ENCODE results near the gene ZNF544. TPM values are rescaled to one million over a fixed set of nuclear protein-coding genes. Genes with fewer than 3 reads are reported as not detected.
"Not testable (repeated sequence)": the region's sequence is repeated elsewhere in the genome, so short reads cannot be mapped to it uniquely, and the experiment has no call there.

Gene ZNF544
- total and polyA plus RNA-seq, 2 donors: 28.0 to 37.1 TPM

- Histone ChIP-seq H3K9me3 (ENCODE audit: control insufficient read depth in 2 of 2, insufficient read depth in 1 of 2, low read length in 1 of 2) (peaks cover 3 to 13% of the 10 kb centered on the region in 2 donors), H3K27ac (ENCODE audit: low read depth in 1 of 2, low read length in 1 of 2) (no peak overlapping the region), H3K4me3 (ENCODE audit: low read length in 2 of 2) (no peak overlapping the region), H3K27me3 (ENCODE audit: control insufficient read depth in 2 of 2, insufficient read depth in 1 of 2, low read length in 1 of 2) (no peaks in the 10 kb centered on the region), H3K4me1 (ENCODE audit: control insufficient read depth in 2 of 2, insufficient read depth in 2 of 2, low read length in 2 of 2) (peaks cover 6 to 11% of the 10 kb centered on the region in 2 donors), H3K36me3 (ENCODE audit: control insufficient read depth in 2 of 2, insufficient read depth in 2 of 2, low read length in 1 of 2) (peaks cover 25 to 53% of the 10 kb centered on the region in 2 donors)
- no peak for DNase-seq (ENCODE audit: low read depth in 6 of 9, low spot score in 9 of 9)
- 98% methylated on average over 4 of the region's 4 CpGs for WGBS
Observed at GRCh38 chr19:58307736-58308135, 79.0 kb downstream of the ZNF544 start.

GRCh38 chr19:58310685-58311084, 82.0 kb downstream of the ZNF544 start:
- H3K36me3 ChIP-seq (ENCODE audit: control insufficient read depth in 2 of 2, insufficient read depth in 2 of 2, low read length in 1 of 2): peaks cover 41 to 76% of the 10 kb centered on the region in 2 donors
- 96% methylated on average over 13 of the region's 13 CpGs for WGBS
- H3K27ac ChIP-seq (ENCODE audit: low read depth in 1 of 2, low read length in 1 of 2); DNase-seq (ENCODE audit: low read depth in 6 of 9, low spot score in 9 of 9); H3K27me3 ChIP-seq (ENCODE audit: control insufficient read depth in 2 of 2, insufficient read depth in 1 of 2, low read length in 1 of 2); H3K4me1 ChIP-seq (ENCODE audit: control insufficient read depth in 2 of 2, insufficient read depth in 2 of 2, low read length in 2 of 2); H3K4me3 ChIP-seq (ENCODE audit: low read length in 2 of 2): not testable (repeated sequence)
- H3K9me3 ChIP-seq (ENCODE audit: control insufficient read depth in 2 of 2, insufficient read depth in 1 of 2, low read length in 1 of 2): peaks cover 3 to 16% of the 10 kb centered on the region in 2 donors

- H3K4me3 ChIP-seq (ENCODE audit: low read length in 2 of 2): no peak overlapping the region
- WGBS: 96% methylated on average over 7 of the region's 7 CpGs
- no peak overlapping the region for H3K27ac ChIP-seq (ENCODE audit: low read depth in 1 of 2, low read length in 1 of 2)
- no peak for DNase-seq (ENCODE audit: low read depth in 6 of 9, low spot score in 9 of 9)
- H3K36me3 ChIP-seq (ENCODE audit: control insufficient read depth in 2 of 2, insufficient read depth in 2 of 2, low read length in 1 of 2): peaks cover 47 to 73% of the 10 kb centered on the region in 2 donors
- peaks cover 3 to 12% of the 10 kb centered on the region in 2 donors for H3K9me3 ChIP-seq (ENCODE audit: control insufficient read depth in 2 of 2, insufficient read depth in 1 of 2, low read length in 1 of 2)
- H3K27me3 ChIP-seq (ENCODE audit: control insufficient read depth in 2 of 2, insufficient read depth in 1 of 2, low read length in 1 of 2): no peaks in the 10 kb centered on the region
- H3K4me1 ChIP-seq (ENCODE audit: control insufficient read depth in 2 of 2, insufficient read depth in 2 of 2, low read length in 2 of 2): peaks cover 0 to 1% of the 10 kb centered on the region in 2 donors
Observed at GRCh38 chr19:58311345-58311865, 82.7 kb downstream of the ZNF544 start.

Other genes starting within 250 kb of the ZNF544 start
- gene ZNF606, start 226.1 kb upstream of the ZNF544 start, total RNA-seq: 17.8 TPM
- gene ZNF606, start 226.1 kb upstream of the ZNF544 start, polyA plus RNA-seq: 18.8 TPM
- 0.42 TPM for gene ZSCAN1, start 194.9 kb upstream of the ZNF544 start, total RNA-seq
- gene ZSCAN1, start 194.9 kb upstream of the ZNF544 start, polyA plus RNA-seq: 1.6 TPM
- gene ZNF135, start 169.6 kb upstream of the ZNF544 start, total RNA-seq: 7.0 TPM
- gene ZNF135, start 169.6 kb upstream of the ZNF544 start, polyA plus RNA-seq: 14.6 TPM
- gene ZSCAN18, start 130.7 kb upstream of the ZNF544 start, total RNA-seq: 27.8 TPM
- gene ZSCAN18, start 130.7 kb upstream of the ZNF544 start, polyA plus RNA-seq: 73.4 TPM
- gene ZNF329, start 78.1 kb upstream of the ZNF544 start, total RNA-seq: 11.9 TPM
- gene ZNF329, start 78.1 kb upstream of the ZNF544 start, polyA plus RNA-seq: 9.3 TPM
- gene ZNF274, start 45.9 kb upstream of the ZNF544 start, total RNA-seq: 15.7 TPM
- gene ZNF274, start 45.9 kb upstream of the ZNF544 start, polyA plus RNA-seq: 33.2 TPM
- gene ZNF8, start 50.0 kb downstream of the ZNF544 start, total RNA-seq: 4.1 TPM
- gene ZNF8, start 50.0 kb downstream of the ZNF544 start, polyA plus RNA-seq: 3.7 TPM
- 55.2 TPM for gene ERVK3-1, start 76.5 kb downstream of the ZNF544 start, total RNA-seq
- gene ERVK3-1, start 76.5 kb downstream of the ZNF544 start, polyA plus RNA-seq: 60.9 TPM
- 1.2 TPM for gene ZSCAN22, start 98.1 kb downstream of the ZNF544 start, total RNA-seq
- 1.2 TPM for gene ZSCAN22, start 98.1 kb downstream of the ZNF544 start, polyA plus RNA-seq
- gene A1BG, start 124.6 kb downstream of the ZNF544 start, total RNA-seq: 59.3 TPM
- 77.3 TPM for gene A1BG, start 124.6 kb downstream of the ZNF544 start, polyA plus RNA-seq
- 0.94 TPM for gene ZNF497, start 133.8 kb downstream of the ZNF544 start, total RNA-seq
- 1.3 TPM for gene ZNF497, start 133.8 kb downstream of the ZNF544 start, polyA plus RNA-seq
- gene ZNF837, start 152.1 kb downstream of the ZNF544 start, total RNA-seq: 3.8 TPM
- gene ZNF837, start 152.1 kb downstream of the ZNF544 start, polyA plus RNA-seq: 2.9 TPM
- 1,573 TPM for gene RPS5, start 158.4 kb downstream of the ZNF544 start, total RNA-seq
- 942 TPM for gene RPS5, start 158.4 kb downstream of the ZNF544 start, polyA plus RNA-seq
- gene RNF225, start 166.7 kb downstream of the ZNF544 start, total RNA-seq: not detected
- gene RNF225, start 166.7 kb downstream of the ZNF544 start, polyA plus RNA-seq: not detected
- gene ZNF584, start 179.7 kb downstream of the ZNF544 start, total RNA-seq: 6.0 TPM
- 5.2 TPM for gene ZNF584, start 179.7 kb downstream of the ZNF544 start, polyA plus RNA-seq
- 6.4 TPM for gene ZNF132, start 211.2 kb downstream of the ZNF544 start, total RNA-seq
- 1.6 TPM for gene ZNF132, start 211.2 kb downstream of the ZNF544 start, polyA plus RNA-seq
- 4.6 TPM for gene ZNF324B, start 222.7 kb downstream of the ZNF544 start, total RNA-seq
- 3.1 TPM for gene ZNF324B, start 222.7 kb downstream of the ZNF544 start, polyA plus RNA-seq
- 10.9 TPM for gene ZNF324, start 238.2 kb downstream of the ZNF544 start, total RNA-seq
- 5.6 TPM for gene ZNF324, start 238.2 kb downstream of the ZNF544 start, polyA plus RNA-seq
- gene ZNF446, start 247.4 kb downstream of the ZNF544 start, total RNA-seq: 7.0 TPM
- 13.5 TPM for gene ZNF446, start 247.4 kb downstream of the ZNF544 start, polyA plus RNA-seq